ENCODE results near the gene HOXD9.

Gene HOXD9

DNA sequence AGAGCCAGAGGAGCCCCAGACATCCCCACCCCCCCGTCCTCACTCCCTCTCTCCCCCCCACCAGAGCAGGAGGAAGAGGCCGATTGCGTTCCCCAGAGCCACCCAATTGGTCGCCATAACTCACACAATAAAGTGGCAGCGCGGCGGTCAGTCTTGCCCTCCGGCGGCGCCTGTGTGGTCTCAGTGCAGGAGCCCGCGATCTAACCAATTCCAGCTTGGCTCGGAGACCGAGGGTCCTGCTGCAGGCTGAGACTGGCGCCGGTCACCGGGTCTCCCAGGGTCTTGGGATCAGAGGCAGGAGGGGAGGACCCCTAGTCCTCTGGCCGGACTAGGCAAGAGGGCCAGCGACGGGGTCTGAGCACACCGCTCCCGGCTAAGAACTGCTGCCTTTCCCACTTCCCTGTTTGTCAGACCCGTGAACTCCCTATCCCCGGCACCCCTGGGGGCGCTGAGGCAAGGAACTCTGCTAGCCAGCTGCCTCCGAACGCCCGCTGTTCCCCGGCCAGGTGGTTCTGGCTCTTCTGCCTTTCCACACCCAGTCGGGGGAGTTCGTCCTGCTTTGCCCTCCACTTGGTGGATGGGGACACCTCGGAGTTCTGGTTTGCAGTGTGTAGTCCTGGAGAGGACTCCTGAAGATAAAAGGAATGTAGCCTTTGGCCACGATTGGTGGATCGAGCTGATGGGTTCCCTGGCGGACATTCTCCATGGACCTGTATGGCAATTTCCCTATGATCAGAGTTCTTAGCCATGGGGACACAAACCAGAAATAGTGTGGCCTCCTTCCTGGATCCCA, 24.0 kb upstream of the HOXD9 start:
- DNase-seq (ENCODE audit: low read depth in 2 of 2) = no peak

DNA sequence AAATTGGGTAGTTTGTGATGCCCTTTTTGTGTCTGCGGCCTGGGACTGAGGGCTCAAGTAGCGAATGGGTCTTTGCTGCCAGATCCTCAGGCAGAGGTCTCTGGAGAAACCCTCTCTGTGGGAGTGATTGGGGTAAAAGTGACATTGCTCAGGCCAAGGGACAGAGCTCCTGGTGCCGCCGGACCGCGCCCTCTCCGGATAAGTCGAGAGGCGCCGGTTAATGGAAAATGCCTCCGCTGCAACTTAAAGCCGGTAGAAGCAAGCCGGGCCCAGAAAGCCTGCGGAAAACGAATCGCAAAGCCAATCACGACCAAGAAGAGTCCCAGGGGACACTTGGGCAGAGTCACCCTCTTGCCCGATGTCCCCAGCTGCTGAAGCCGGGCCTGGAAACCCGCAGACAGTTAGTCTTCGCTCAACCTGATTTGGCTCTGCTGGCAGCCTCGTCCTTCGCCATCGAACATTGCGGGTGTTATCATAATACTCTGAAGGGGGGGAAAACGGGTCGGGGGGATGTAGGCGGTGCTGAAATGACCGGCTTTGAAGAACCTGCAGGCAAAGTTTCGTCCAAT, 23.3 kb upstream of the HOXD9 start:
- no peak for DNase-seq (ENCODE audit: low read depth in 2 of 2)

DNA sequence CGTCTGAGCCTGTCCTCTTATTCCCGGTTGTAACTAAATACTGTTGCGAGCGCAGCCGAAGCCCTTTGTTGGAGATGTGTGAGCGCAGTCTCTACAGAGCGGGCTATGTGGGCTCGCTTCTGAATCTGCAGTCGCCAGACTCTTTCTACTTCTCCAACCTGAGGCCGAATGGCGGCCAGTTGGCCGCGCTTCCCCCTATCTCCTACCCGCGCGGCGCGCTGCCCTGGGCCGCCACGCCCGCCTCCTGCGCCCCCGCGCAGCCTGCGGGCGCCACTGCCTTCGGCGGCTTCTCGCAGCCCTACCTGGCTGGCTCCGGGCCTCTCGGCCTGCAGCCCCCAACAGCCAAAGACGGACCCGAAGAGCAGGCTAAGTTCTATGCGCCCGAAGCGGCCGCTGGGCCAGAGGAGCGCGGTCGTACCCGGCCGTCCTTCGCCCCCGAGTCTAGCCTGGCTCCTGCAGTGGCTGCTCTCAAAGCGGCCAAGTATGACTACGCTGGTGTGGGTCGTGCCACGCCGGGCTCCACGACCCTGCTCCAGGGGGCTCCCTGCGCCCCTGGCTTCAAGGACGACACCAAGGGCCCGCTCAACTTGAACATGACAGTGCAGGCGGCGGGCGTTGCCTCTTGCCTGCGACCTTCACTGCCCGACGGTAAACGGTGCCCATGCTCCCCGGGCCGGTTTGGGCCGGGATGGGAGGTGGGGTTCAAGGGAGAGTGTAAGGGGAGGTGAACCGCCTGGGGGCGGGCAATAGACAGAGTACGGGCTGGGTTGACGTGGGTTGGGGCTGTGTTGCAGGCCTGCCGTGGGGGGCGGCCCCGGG, 22.6 kb upstream of the HOXD9 start, which contains the start of gene HOXD12:
HOXD12 (plus strand) TSS at position 68 of the 819 bp plus-strand sequence; CDS start at position 75, 7 bp downstream.
- no peak for DNase-seq (ENCODE audit: low read depth in 2 of 2)

DNA sequence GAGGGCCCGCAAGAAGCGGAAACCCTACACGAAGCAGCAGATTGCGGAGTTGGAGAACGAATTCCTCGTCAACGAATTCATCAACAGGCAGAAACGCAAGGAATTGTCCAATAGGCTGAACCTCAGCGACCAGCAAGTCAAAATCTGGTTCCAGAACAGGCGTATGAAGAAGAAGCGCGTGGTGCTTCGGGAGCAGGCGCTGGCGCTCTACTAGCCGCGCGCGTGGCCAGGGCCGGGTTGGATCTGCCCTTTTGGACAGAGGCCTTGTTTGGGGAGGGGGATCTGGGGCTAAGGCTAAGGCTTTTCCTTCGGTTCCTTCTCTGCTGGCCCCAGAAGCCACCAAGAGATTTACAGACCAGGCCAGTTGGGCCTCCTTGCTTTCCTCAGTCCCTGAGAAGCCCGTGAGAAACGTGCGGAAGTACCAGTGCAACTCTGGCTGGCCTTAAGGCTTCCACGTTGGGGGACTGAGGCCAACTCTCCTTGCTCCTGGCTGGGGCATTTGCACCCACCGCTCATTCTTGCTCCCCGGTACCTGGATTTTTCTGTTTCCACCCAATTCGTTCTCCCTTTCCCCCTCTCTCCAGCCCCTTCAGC, 21.9 kb upstream of the HOXD9 start:
- DNase-seq (ENCODE audit: low read depth in 2 of 2) = no peak

DNA sequence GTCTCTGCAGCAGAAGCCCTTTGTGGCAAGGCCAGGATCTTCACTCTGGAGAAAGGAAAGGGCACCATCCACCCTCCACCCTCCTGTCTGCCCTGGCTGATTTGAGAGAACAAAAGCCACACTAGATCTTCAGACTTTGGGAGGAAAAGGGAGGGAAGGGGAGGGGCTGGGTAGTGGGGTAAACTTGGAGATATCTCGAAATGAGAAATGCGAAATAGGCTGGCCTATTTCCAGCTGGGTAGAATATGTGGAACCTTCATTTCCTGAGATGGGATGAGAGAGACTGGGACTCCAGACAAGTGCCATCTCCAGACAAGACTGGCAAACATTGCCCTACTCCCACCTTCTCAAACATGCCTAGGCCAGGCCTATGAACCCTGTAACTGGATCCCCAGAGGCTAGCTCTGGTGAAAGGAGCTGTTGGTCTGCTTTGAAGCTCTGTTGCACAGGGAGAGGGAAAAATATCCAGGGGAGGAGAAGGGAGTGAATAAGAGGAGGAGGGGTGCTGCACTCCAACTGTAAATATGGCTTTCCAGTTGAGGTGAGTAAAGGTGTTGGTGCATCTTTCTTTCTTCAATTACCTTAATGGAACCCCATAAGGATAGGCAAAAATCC, 21.2 kb upstream of the HOXD9 start:
- DNase-seq (ENCODE audit: low read depth in 2 of 2) = no peak

DNA sequence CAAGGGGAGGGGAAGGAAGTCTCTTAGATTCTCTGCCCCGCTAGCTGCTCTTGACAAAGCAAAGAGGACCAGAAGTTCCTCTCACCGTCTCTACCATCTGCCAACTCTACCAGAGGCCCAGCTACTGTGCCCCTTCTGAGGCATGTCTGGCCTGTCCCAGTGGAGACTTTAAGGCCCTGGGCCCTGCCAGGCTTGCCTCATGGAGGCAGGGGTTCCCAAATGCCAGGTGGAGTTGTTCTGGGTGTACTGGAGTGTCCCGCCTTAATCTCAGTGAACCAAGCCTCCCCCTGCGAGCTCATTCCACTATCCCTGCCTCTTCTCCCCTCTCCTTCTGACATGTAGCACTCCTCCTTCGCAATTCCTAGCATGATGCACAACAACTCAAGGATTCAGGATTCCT, 20.7 kb upstream of the HOXD9 start:
- DNase-seq (ENCODE audit: low read depth in 2 of 2) = no peak

DNA sequence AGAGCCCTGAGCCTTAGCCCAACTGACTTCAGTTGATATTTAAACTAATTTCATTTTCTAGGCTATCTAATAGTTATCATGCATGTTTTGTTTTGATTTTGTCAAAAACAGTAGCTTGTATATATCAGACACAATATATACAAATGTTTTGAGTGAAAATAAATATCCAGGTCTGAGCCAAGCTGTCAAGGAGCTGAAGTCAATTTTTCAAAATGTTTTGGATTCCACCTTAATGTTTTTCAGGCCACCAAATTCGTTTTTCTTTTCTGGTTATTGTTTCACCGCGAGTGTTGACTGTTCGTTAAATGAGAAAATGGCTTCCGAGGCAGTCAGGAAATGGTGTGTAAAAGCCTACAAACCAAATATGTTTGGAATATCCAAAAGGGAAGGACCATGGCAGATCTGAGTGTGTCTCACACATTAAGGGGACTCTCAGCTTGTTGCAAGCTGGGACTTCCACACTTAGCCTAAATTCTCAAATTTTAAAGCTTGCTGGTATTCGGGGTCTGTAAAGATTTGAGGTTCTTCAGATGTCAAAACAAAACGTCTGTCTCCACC, 20.1 kb upstream of the HOXD9 start:
- DNase-seq (ENCODE audit: low read depth in 2 of 2) = no peak

DNA sequence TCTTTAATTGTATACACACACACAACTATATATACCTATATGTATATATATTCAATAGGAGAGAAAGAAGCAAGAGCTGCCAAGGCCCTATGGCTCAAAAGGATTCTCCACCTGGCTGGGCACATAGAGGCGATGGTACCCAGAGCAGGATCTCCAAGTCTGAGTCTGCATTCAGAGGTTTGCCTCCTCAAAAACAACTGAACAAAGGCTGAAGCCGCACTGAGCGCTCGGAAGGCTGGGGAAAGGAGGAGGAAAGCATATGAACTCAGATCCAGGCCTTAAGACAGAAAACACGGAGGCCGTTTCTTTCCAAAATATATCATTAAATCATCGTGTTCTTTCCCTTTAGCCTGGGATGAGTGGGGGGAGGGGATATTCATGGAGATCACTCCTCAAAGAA, 19.3 kb upstream of the HOXD9 start:
- DNase-seq (ENCODE audit: low read depth in 2 of 2) = no peak

DNA sequence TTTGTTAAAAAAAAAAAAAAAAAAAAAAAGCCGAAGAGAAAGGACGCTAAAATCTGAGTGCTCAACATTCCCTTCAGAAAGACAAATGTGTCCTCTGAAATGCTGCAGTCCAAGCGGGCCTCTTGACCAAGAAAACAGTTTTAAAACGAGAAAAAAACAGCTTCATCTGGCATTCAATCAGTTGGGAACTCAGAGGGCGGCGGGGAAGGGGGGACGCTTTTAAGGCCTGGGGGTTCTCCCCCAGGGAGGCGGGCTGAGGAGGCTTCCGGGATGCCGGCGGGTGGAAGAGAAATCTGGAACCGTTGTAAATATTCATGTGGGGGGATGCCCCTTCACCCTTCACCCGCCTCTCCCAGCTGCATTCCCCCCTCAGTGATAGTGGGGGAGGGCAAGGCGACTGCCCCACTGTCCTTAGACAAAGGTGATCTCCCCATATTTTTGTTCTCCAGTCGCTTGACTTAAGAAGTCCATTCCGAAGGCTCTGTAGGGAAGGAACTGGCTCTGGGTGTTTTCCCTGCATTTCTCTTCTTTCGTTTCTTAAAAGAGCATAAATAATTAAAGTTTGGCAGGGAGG, 18.7 kb upstream of the HOXD9 start:
- no peak for DNase-seq (ENCODE audit: low read depth in 2 of 2)

DNA sequence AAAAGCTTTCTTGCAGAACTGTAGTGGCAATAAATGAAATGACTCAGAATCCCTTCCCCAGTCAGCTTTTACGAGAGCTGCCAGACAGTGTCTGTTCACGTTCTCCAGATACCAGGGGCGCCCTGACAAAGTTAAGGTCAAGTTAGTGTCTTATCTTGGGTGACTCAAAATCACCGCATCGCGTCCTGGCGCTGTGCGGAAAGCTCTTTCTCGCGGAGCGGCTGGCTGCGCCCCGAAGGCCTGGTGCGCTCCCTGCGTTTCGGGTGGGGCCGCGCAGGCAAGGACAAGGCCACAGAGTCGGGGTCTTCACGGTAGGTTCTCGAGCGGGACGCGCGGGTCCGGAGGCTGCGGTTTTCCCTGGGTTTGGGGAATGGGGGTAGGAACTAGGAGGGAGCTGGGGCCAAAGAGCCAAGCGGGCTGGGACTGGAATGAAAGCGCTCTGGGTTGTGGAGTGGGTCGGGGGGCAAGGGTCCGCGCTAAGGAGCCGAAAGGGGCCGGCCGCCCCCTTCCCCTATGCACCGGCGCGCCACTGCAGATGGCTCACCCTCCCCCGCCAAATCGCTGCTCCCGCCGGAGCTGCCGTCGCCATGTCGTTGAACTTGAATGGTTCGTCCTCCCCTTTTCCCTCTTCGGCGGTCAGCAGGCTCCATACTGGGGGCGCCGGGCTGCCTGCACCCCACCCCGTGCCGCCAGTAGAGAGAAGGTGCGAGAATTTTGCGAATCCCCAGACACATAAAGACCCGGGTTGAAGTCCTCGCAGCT, 18.0 kb upstream of the HOXD9 start:
- DNase-seq (ENCODE audit: low read depth in 2 of 2) = no peak

DNA sequence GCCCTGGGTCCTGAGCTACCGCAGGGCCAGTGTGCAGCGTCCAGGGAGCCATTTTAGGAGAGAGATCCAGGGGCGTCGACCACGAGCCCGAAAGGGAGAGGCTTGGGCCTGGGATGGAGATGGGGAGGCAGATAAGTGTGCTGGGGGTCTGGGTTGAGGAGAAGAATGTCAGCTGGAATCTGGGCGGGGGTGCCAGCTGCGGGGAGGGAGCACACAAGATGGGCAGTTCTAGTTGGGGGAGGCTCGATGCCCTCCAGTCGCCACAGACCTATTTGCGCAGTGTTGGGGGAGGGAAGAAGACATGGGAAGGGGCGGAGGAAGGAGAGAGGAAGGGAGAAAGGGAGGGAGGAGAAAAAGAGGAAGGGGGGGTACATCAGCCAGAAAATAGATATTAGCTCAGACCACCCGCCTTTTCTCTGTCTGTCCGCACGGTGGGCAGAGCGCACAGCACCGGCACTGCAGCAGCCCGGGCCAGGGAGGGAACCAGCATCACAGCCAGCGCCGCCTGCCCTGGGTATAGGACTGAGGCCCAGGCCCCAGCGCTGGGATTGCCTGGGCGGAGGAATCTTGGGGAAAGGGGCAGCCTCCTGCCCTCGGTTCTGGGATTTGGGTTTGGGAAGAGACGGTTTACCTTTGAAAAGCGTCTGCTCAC, 17.3 kb upstream of the HOXD9 start:
- no peak for DNase-seq (ENCODE audit: low read depth in 2 of 2)

DNA sequence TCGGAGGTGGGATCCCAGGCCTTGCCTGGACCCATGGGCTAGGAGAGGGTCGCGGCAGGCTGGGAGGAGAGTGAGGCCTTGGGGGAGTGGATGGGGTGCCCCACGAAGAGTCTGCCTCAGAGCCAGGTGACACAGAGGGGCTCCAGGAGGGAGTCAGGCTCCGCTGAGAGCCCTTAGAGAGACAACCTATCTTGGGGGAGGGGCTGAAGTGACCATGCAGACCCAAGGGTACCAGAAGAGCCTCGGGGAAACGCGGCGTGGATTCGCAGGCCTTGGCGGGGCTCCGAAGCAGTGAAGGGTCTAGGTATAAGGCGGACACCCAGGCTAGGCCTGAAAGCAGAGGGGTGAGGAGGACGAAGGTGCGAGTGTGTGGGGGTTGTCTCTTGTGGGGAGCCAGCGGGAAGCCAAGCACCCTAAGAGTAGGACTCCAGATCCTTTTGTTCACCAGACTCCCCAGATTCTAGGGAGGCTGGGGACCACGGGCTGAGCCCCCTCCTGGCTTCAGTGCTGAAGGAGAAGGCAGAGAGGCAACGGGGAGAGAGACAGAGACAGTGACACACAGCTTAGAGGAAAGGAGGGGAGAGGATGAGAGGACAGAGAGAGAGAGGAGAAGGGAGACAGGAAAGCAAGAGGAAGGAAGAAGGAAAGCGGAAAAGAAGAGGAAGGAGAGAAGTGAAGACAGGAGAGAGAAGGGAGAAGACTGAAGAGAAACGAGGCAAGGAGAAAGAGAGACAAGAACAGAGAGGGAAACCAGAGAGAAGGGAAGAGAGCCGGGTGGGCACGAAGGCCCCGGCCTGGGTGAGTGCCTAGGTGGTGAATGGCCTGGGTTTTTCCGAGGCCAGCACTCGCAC, 16.6 kb upstream of the HOXD9 start:
- DNase-seq (ENCODE audit: low read depth in 2 of 2) = no peak

DNA sequence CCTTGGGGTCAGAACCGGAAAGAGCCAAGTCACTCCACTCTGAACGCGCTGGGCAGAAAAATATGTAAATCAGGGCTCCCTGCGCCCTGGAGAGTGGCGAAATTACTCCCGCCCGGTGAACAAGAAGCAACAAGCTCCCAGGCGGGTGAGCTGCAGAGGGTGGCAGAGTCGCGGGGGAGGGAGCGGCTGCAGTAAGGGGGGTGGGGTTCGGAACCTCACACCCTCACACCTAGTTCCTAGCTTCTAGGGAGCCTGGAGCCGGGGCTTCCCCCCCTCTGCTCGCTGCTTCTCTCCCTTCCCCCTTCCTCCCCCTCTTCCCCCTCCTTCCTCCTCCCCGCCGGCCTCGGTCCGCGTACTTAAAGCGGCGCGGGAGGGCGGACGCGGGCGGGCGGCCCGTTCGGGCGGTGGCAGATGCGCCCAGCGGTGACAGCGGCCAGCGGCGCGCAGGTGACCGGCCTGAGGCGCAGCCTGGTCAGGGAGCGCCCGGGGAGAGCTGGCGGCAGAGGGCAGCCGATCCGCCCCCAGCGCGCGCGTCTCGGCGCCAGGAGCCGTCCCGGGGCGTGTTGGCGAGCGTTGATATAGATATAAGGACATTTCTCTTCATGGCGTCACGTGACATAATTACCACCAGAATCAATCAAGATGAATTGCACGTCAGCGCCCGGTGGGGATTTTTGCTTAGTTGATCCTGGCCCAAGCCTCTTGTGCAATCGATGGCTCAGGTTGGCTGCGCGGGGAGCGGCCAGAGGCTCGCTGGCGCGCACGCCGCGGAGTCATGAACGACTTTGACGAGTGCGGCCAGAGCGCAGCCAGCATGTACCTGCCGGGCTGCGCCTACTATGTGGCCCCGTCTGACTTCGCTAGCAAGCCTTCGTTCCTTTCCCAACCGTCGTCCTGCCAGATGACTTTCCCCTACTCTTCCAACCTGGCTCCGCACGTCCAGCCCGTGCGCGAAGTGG, 15.7 kb upstream of the HOXD9 start, which contains the start of gene HOXD11:
HOXD11 (plus strand) TSS at position 700 of the 959 bp plus-strand sequence; CDS start at position 776, 76 bp downstream.
- no peak for DNase-seq (ENCODE audit: low read depth in 2 of 2)

DNA sequence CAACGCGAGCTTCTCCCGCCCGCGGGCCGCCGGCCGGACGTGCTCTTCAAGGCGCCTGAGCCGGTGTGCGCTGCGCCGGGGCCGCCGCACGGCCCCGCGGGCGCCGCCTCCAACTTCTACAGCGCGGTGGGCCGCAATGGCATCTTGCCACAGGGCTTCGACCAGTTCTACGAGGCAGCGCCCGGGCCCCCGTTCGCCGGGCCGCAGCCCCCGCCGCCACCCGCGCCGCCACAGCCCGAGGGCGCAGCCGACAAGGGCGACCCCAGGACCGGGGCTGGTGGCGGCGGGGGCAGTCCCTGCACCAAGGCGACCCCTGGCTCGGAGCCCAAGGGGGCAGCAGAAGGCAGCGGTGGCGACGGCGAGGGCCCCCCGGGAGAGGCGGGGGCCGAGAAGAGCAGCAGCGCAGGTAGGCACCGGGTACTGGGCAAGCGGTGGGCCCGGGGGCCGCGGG, 14.8 kb upstream of the HOXD9 start:
- no peak for DNase-seq (ENCODE audit: low read depth in 2 of 2)

DNA sequence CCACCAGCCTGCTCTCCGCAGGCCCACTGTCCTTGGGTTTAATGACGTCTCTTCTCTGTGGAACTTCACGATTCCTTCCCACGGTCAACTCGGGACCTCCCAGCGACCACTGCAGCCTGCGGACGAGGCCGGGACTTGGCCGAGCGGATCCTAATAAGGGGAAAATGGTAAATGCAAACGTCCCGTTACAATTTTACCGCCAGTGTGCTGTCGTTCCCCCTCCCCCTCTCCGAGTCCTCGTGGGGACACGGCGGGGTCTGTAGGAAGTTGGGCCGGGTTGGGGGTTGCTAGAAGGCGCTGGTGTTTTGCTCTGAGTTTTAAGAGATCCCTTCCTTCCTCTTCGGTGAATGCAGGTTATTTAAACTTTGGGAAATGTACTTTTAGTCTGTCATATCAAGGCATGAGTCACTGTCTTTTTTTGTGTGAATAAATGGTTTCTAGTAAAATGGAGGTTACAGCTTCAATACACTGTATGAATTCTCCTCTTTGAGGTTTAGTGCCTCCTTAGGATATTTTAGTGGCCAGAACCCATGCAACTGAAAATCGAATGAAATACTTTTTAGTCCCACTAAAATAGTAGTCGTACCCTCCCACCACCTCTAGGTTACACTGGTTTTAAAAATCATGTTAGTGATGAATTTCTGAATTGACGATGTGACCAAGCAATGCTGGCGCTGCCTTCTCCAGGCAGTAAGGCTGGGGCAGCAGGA, 13.2 kb upstream of the HOXD9 start:
- no peak for DNase-seq (ENCODE audit: low read depth in 2 of 2)

DNA sequence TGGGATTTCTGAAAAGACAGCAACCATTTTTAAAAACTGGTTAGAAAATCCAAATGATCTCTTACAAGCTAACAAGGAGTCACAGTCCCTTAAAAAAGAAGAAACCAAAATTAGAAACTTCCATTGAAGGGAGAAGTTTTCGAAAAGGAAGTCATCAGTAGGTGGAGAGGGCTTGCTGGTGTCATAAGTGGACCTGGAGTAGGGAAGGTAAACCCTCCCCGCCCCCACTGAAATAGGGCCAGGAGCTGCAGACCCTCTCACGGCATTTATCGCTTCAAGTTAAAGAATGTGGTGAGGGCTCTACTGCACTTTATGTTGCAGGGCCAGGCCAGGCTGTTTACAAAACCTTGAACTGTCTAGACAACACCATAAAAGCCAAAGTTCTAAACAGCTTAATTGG, 12.6 kb upstream of the HOXD9 start:
- DNase-seq (ENCODE audit: low read depth in 2 of 2) = no peak

Measured in stimulated activated CD8-positive, alpha-beta memory T cell treated with anti-CD3 and anti-CD28 coated beads, Interleukin-15, amount 100 ng/mL, for 48 hours (primary cell).